GM13977 (cell line): ENCODE measurements around the gene CYP26A1.

ENCODE experiments used
- DNase-seq: peaks from one replicate; pipeline ENCODE4 v3.0.0; 2012; ENCODE audit warnings: low spot score
- CTCF ChIP-seq: IDR thresholded peaks from 2 replicates; pipeline ENCODE4 v1.5.1; 2012; ENCODE audit warnings: mild to moderate bottlenecking, control low read depth; ENCODE audit not compliant: insufficient read depth; ENCODE audit errors: extremely low read depth, missing control alignments
- in situ Hi-C: fragments of 300-500 bp; cut with MboI; formaldehyde crosslinking; loops from one replicate; pipeline ENCODE4 v1.12.0; 2022; ENCODE audit warnings: low sequenced_read_pairs, low pct_unique_long_range_greater_than_20kb, mixed read lengths, inconsistent platforms; ENCODE audit not compliant: unreplicated experiment

Gene CYP26A1

DNA sequence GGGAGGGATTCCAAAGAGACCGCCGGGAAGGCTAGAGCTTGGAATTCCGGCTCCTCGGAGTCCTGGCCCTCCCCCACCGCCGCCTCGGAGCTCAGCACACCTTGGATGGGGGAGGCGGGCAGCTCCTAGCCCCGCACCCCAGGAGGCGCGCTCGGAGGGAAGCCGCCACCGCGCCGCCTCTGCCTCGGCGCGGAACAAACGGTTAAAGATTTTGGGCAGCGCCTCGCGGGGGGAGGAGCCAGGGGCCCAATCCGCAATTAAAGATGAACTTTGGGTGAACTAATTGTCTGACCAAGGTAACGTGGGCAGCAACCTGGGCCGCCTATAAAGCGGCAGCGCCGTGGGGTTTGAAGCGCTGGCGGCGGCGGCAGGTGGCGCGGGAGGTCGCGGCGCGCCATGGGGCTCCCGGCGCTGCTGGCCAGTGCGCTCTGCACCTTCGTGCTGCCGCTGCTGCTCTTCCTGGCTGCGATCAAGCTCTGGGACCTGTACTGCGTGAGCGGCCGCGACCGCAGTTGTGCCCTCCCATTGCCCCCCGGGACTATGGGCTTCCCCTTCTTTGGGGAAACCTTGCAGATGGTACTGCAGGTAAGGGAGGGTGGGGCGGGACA is at the start of gene CYP26A1:
TSS of gene CYP26A1 (plus strand) at position 355 of the 608 bp plus-strand sequence. CDS start at position 397, 42 bp downstream.
- in situ Hi-C loops = loop anchor here (10.0 kb wide), 1 partner anchor 281 kb away; no protein-coding TSS in a partner anchor
- no peak for TF ChIP-seq CTCF
- peak; percentile 52 for DNase-seq

DNA sequence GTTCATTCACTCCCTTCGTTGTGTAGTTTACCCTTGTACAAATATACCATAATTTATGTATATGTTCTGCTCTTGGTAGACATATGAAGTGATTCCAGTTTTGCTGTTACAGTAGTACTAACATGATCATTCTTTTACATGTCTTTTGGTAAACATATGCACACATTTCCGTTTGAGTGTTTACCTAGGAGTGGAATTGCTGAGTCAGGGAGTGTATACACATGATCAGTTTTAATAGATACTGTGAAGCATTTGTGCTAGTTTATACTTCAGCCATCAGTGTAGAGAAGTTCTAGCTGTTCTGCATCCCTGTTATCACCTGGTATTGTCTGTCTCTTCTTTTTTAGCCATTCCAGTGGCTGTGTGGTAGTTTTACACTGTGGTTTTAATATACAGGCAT is 47.6 kb upstream of the CYP26A1 start:
- no peak for TF ChIP-seq CTCF
- no peak for DNase-seq
- in situ Hi-C loops = no loop called here

DNA sequence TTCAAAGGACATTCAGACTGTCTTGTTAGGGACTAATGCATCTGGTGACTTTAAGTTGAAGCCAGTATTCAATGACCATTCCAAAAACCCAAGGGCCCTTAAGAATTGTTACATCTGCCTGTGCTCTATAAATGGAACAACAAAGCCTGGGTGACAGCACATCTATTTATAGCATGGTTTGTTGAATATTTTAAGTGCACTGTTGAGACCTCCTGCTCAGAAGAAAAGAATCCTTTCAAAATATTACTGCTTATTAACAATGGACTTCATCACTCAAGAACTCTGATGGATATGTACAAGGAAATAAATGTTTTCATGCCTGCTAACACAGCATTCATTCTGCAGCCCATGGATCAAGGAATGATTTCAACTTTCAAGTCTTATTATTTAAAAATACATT is 46.2 kb upstream of the CYP26A1 start:
- no peak for TF ChIP-seq CTCF
- in situ Hi-C loops = no loop called here
- no peak for DNase-seq

- TF ChIP-seq CTCF = no peak
- no peak for DNase-seq
- in situ Hi-C loops = no loop called here
These were observed 44.8 kb upstream of the CYP26A1 start for GRCh38 chr10:93028883-93029282.

DNA sequence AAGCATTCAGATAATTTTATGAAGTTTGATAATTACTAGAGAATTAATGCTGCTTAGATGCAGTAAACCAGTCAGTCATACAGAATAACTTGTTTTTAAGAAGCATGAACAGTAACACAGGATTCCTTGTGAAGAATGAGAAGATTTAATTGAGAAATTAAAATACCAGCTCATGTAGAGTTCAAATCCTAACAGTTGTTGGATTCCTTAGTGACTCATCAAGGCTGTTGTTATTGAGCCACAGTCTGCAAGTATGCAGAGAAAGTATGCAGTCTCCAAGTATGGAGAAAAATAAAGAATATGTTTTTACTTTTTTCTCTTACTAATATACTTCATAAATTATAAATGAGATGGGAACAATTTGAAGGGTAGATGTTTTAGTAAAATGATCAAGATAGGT is 43.3 kb upstream of the CYP26A1 start:
- in situ Hi-C loops = no loop called here
- no peak for DNase-seq
- no peak for TF ChIP-seq CTCF

GRCh38 chr10:93032105-93032808 is 41.4 kb upstream of the CYP26A1 start:
- no peak for TF ChIP-seq CTCF
- in situ Hi-C loops = no loop called here
- DNase-seq = no peak
